K562 (cell line): ENCODE results near the gene ASB10. TPM values are rescaled to one million over a fixed set of nuclear protein-coding genes. Genes with fewer than 3 reads are reported as not detected.

Source experiments
- SUPT5H ChIP-seq: fragments of 450-650 bp; IDR thresholded peaks from 2 replicates; pipeline ENCODE4 v1.6.1; 2016
- XRCC4 ChIP-seq: IDR thresholded peaks from one replicate; pipeline ENCODE4 v1.6.1; 2011; ENCODE audit not compliant: insufficient read depth, insufficient read length; ENCODE audit errors: extremely low read depth
- ZNF512 ChIP-seq: IDR thresholded peaks from 2 replicates; pipeline ENCODE4 v1.6.1; 2016; ENCODE audit warnings: missing genetic modification characterization, missing compliant biosample characterization
- ZNF79 ChIP-seq: fragments of 250-450 bp; sonication (Bioruptor Pico); IDR thresholded peaks from 2 replicates; pipeline ENCODE4 v1.4.0; 2020; ENCODE audit warnings: low read depth, mild to moderate bottlenecking, moderate library complexity
- polyA plus RNA-seq, 8 experiments: library from polyadenylated mRNA; depleted of rRNA in 4 of 8; stranded (reverse) in 5 of 8; unstranded in 3 of 8; fragments of >200 nt; fragmentation: Nextera tagmentation in 2 of 8; fragmentation: Illumina TruSeq in 1 of 8; extraction: Ambion mirVana in 2 of 8; extraction: Trizol in 1 of 8; gene quantifications; 2 replicates each; pipeline versions ENCODE4 v1.2.1 to v1.2.3, GENCODE V29; 2011 to 2014; ENCODE audit warnings: inconsistent platforms in 1 of 8, missing spikeins in 1 of 8
- total RNA-seq, 7 experiments: library from RNA; depleted of rRNA in 6 of 7; stranded (reverse); fragments of >200 nt in 6 of 7; fragmentation: Illumina TruSeq in 2 of 7; extraction: Trizol in 2 of 7; gene quantifications; 2 replicates each; pipeline versions ENCODE4 v1.2.1 to v1.2.3, GENCODE V29; 2011 to 2021; ENCODE audit warnings: low replicate concordance in 1 of 7
- TF ChIP-seq, protein P1 (sequence below): fragments of 450-650 bp; IDR thresholded peaks from 2 replicates; pipeline ENCODE4 v1.6.1; 2016; ENCODE audit warnings: low read depth

ASB10 gene
- total and polyA plus RNA-seq, 9 of the 15 experiments (the other 6 are each of a cell fraction or from before 2014, with no cell fraction given), result not detected

GRCh38 chr7:151209588-151209987, 22.5 kb upstream of the ASB10 start (continued):
- TF ChIP-seq, protein P1, sequence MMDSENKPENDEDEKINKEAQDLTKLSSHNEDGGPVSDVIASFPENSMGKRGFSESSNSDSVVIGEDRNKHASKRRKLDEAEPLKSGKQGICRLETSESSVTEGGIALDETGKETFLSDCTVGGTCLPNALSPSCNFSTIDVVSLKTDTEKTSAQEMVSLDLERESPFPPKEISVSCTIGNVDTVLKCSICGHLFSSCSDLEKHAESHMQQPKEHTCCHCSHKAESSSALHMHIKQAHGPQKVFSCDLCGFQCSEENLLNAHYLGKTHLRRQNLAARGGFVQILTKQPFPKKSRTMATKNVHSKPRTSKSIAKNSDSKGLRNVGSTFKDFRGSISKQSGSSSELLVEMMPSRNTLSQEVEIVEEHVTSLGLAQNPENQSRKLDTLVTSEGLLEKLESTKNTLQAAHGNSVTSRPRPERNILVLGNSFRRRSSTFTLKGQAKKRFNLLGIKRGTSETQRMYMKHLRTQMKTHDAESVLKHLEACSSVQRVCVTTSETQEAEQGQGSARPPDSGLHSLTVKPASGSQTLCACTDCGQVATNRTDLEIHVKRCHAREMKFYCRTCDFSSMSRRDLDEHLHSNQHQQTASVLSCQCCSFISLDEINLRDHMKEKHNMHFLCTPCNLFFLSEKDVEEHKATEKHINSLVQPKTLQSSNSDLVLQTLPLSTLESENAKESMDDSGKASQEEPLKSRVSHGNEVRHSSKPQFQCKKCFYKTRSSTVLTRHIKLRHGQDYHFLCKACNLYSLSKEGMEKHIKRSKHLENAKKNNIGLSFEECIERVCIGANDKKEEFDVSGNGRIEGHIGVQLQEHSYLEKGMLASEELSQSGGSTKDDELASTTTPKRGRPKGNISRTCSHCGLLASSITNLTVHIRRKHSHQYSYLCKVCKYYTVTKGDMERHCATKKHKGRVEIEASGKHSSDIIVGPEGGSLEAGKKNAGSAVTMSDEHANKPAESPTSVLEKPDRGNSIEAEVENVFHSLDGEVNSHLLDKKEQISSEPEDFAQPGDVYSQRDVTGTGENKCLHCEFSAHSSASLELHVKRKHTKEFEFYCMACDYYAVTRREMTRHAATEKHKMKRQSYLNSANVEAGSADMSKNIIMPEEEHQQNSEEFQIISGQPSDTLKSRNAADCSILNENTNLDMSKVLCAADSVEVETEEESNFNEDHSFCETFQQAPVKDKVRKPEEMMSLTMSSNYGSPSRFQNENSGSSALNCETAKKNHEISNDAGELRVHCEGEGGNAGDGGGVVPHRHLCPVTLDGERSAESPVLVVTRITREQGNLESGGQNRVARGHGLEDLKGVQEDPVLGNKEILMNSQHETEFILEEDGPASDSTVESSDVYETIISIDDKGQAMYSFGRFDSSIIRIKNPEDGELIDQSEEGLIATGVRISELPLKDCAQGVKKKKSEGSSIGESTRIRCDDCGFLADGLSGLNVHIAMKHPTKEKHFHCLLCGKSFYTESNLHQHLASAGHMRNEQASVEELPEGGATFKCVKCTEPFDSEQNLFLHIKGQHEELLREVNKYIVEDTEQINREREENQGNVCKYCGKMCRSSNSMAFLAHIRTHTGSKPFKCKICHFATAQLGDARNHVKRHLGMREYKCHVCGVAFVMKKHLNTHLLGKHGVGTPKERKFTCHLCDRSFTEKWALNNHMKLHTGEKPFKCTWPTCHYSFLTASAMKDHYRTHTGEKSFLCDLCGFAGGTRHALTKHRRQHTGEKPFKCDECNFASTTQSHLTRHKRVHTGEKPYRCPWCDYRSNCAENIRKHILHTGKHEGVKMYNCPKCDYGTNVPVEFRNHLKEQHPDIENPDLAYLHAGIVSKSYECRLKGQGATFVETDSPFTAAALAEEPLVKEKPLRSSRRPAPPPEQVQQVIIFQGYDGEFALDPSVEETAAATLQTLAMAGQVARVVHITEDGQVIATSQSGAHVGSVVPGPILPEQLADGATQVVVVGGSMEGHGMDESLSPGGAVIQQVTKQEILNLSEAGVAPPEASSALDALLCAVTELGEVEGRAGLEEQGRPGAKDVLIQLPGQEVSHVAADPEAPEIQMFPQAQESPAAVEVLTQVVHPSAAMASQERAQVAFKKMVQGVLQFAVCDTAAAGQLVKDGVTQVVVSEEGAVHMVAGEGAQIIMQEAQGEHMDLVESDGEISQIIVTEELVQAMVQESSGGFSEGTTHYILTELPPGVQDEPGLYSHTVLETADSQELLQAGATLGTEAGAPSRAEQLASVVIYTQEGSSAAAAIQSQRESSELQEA, result no peak
- no peak for TF ChIP-seq ZNF512 (tag)
- TF ChIP-seq XRCC4, result no peak
- TF ChIP-seq ZNF79 (CRISPR knock-in tag), result no peak
- 0 out of 2 replicates have a peak, but pooled peaks have one; percentile 38 for TF ChIP-seq SUPT5H
